ENCODE measurements around the gene ARID3B. TPM values are rescaled to one million over a fixed set of nuclear protein-coding genes. Genes with fewer than 3 reads are reported as not detected.
A peak's percentile ranks its signal among the peaks of the same experiment; 100 is the strongest.
"Not testable (repeated sequence)": the region's sequence is repeated elsewhere in the genome, so short reads cannot be mapped to it uniquely, and the experiment has no call there.

ARID3B gene
- total RNA-seq, 1 donor from 2014 or later, result 6.8 TPM

- DNase-seq (ENCODE audit: low spot score), result peak; percentile 79
These were observed 79.9 kb downstream of the ARID3B start for GRCh38 chr15:74620636-74621545.

- DNase-seq (ENCODE audit: low spot score), result no peak
These were observed 80.5 kb downstream of the ARID3B start for GRCh38 chr15:74621546-74621920.

- no peak for DNase-seq (ENCODE audit: low spot score)
These were observed 80.9 kb downstream of the ARID3B start for GRCh38 chr15:74621936-74622335.

GRCh38 chr15:74622758-74623157, 81.7 kb downstream of the ARID3B start:
- DNase-seq (ENCODE audit: low spot score), result no peak

- no peak for DNase-seq (ENCODE audit: low spot score)
These were observed 83.1 kb downstream of the ARID3B start for GRCh38 chr15:74624020-74624602.

GRCh38 chr15:74625693-74626092, 84.7 kb downstream of the ARID3B start:
- no peak for DNase-seq (ENCODE audit: low spot score)

GRCh38 chr15:74626336-74626735, 85.3 kb downstream of the ARID3B start:
- DNase-seq (ENCODE audit: low spot score), result no peak

GRCh38 chr15:74626752-74627692, 86.0 kb downstream of the ARID3B start:
- DNase-seq (ENCODE audit: low spot score), result no peak

GRCh38 chr15:74627766-74628165, 86.7 kb downstream of the ARID3B start:
- DNase-seq (ENCODE audit: low spot score), result no peak

GRCh38 chr15:74628199-74628598, 87.2 kb downstream of the ARID3B start:
- DNase-seq (ENCODE audit: low spot score), result no peak

GRCh38 chr15:74628949-74629348, 87.9 kb downstream of the ARID3B start:
- no peak for DNase-seq (ENCODE audit: low spot score)

GRCh38 chr15:74629696-74630095, 88.7 kb downstream of the ARID3B start:
- not testable (repeated sequence) for DNase-seq (ENCODE audit: low spot score)

GRCh38 chr15:74630284-74631086, 89.5 kb downstream of the ARID3B start:
- no peak for DNase-seq (ENCODE audit: low spot score)

GRCh38 chr15:74631087-74631385, 90.0 kb downstream of the ARID3B start:
- no peak for DNase-seq (ENCODE audit: low spot score)

- no peak for DNase-seq (ENCODE audit: low spot score)
These were observed 90.4 kb downstream of the ARID3B start for GRCh38 chr15:74631408-74631807.

- DNase-seq (ENCODE audit: low spot score), result peak; percentile 56
These were observed 91.0 kb downstream of the ARID3B start for GRCh38 chr15:74631935-74632560.

GRCh38 chr15:74632601-74633000, 91.6 kb downstream of the ARID3B start:
- DNase-seq (ENCODE audit: low spot score), result no peak

- DNase-seq (ENCODE audit: low spot score), result no peak
These were observed 92.8 kb downstream of the ARID3B start for GRCh38 chr15:74633781-74634180.

- peak; percentile 58 for DNase-seq (ENCODE audit: low spot score)
These were observed 94.2 kb downstream of the ARID3B start for GRCh38 chr15:74635228-74635627.

- DNase-seq (ENCODE audit: low spot score), result no peak
These were observed 96.0 kb downstream of the ARID3B start for GRCh38 chr15:74636984-74637383.

- no peak for DNase-seq (ENCODE audit: low spot score)
These were observed 100.1 kb downstream of the ARID3B start for GRCh38 chr15:74641151-74641550.
